H9 (cell line): ENCODE measurements around the gene WHRN. TPM values are rescaled to one million over a fixed set of nuclear protein-coding genes. Genes with fewer than 3 reads are reported as not detected.

Source experiments
- DNase-seq: peaks from one replicate; pipeline ENCODE4 v3.0.0-alpha.2; 2017
- H2AFZ ChIP-seq: one replicate; pipeline ENCODE4 v1.6.1; 2013; ENCODE audit warnings: mild to moderate bottlenecking, low read length, control low read depth, moderate library complexity
- H2AK5ac ChIP-seq: 2 replicates; pipeline ENCODE4 v1.6.1; 2013; ENCODE audit warnings: low read length, control low read depth, mixed read lengths; ENCODE audit not compliant: insufficient read length
- H2BK120ac ChIP-seq: one replicate; pipeline ENCODE4 v1.6.1; 2013; ENCODE audit warnings: low read depth, mild to moderate bottlenecking, low read length, control low read depth, inconsistent platforms; ENCODE audit not compliant: poor library complexity, severe bottlenecking
- H2BK12ac ChIP-seq: 2 replicates; pipeline ENCODE4 v1.6.1; 2013; ENCODE audit warnings: low read length, control low read depth, mixed read lengths, low read depth; ENCODE audit not compliant: insufficient read length
- H2BK15ac ChIP-seq: 2 replicates; pipeline ENCODE4 v1.6.1; 2013; ENCODE audit warnings: low read depth, low read length, control low read depth
- H2BK20ac ChIP-seq: one replicate; pipeline ENCODE4 v1.6.1; 2013; ENCODE audit warnings: low read depth, mild to moderate bottlenecking, low read length, control low read depth, inconsistent platforms; ENCODE audit not compliant: poor library complexity, severe bottlenecking
- H2BK5ac ChIP-seq: 2 replicates; pipeline ENCODE4 v1.6.1; 2013; ENCODE audit warnings: low read length, control low read depth, mixed read lengths; ENCODE audit not compliant: insufficient read length
- H3K14ac ChIP-seq: 2 replicates; pipeline ENCODE4 v1.6.1; 2013; ENCODE audit warnings: low read length, control low read depth; ENCODE audit not compliant: insufficient read depth
- H3K18ac ChIP-seq: 2 replicates; pipeline ENCODE4 v1.6.1; 2013; ENCODE audit warnings: low read depth, mild to moderate bottlenecking, mixed read lengths, low read length, control low read depth; ENCODE audit not compliant: insufficient read length
- H3K23ac ChIP-seq: 2 replicates; pipeline ENCODE4 v1.6.1; 2013; ENCODE audit warnings: low read length, control low read depth, mixed read lengths, low read depth; ENCODE audit not compliant: insufficient read length
- H3K23me2 ChIP-seq: 2 replicates; pipeline ENCODE4 v1.6.1; 2013; ENCODE audit warnings: low read depth, mild to moderate bottlenecking, mixed read lengths, low read length, control low read depth; ENCODE audit not compliant: insufficient read length, poor library complexity, severe bottlenecking
- H3K27ac ChIP-seq: 2 replicates; pipeline ENCODE4 v1.5.1; 2013; ENCODE audit warnings: low read length, control low read depth, mixed read lengths, low read depth; ENCODE audit not compliant: insufficient read length
- H3K27me3 ChIP-seq: 2 replicates; pipeline ENCODE4 v1.6.1; 2013; ENCODE audit warnings: low read length, control low read depth, inconsistent platforms; ENCODE audit not compliant: insufficient read depth
- H3K4ac ChIP-seq: 2 replicates; pipeline ENCODE4 v1.6.1; 2013; ENCODE audit warnings: low read depth, mild to moderate bottlenecking, control low read depth, inconsistent platforms, low read length, moderate library complexity
- H3K4me1 ChIP-seq: 2 replicates; pipeline ENCODE4 v1.6.1; 2013; ENCODE audit warnings: low read length, control low read depth, inconsistent platforms; ENCODE audit not compliant: insufficient read depth
- H3K4me2 ChIP-seq: 2 replicates; pipeline ENCODE4 v1.6.1; 2013; ENCODE audit warnings: low read length, control low read depth, mixed read lengths; ENCODE audit not compliant: insufficient read length, insufficient read depth
- H3K56ac ChIP-seq: 2 replicates; pipeline ENCODE4 v1.6.1; 2013; ENCODE audit warnings: low read depth, mild to moderate bottlenecking, mixed read lengths, low read length, control low read depth; ENCODE audit not compliant: insufficient read length
- H3K79me1 ChIP-seq: 2 replicates; pipeline ENCODE4 v1.6.1; 2013; ENCODE audit warnings: low read depth, mild to moderate bottlenecking, moderate library complexity, low read length, control low read depth, inconsistent platforms; ENCODE audit not compliant: insufficient read depth, poor library complexity, severe bottlenecking
- H3K79me2 ChIP-seq: 2 replicates; pipeline ENCODE4 v1.6.1; 2013; ENCODE audit warnings: low read length, control low read depth, inconsistent platforms; ENCODE audit not compliant: insufficient read depth
- H3K9ac ChIP-seq: 2 replicates; pipeline ENCODE4 v1.6.1; 2013; ENCODE audit warnings: low read length, control low read depth, mixed read lengths; ENCODE audit not compliant: insufficient read length; ENCODE audit errors: extremely low read depth
- H3K9me3 ChIP-seq: one replicate; pipeline ENCODE4 v1.6.1; 2013; ENCODE audit warnings: low read depth, low read length, inconsistent platforms; ENCODE audit not compliant: control insufficient read depth
- H3T11ph ChIP-seq: one replicate; pipeline ENCODE4 v1.6.1; 2013; ENCODE audit warnings: mild to moderate bottlenecking, low read length, control low read depth, inconsistent platforms
- H4K20me1 ChIP-seq: one replicate; pipeline ENCODE4 v1.6.1; 2013; ENCODE audit not compliant: control insufficient read depth, insufficient read length, insufficient read depth
- H4K5ac ChIP-seq: 2 replicates; pipeline ENCODE4 v1.6.1; 2013; ENCODE audit warnings: low read depth, mild to moderate bottlenecking, mixed read lengths, low read length, control low read depth; ENCODE audit not compliant: insufficient read length
- H4K8ac ChIP-seq: replicated peaks from 2 replicates; pipeline ENCODE4 v1.6.1; 2013; ENCODE audit warnings: low read length, control low read depth, mixed read lengths, low read depth; ENCODE audit not compliant: insufficient read length
- H4K91ac ChIP-seq: 2 replicates; pipeline ENCODE4 v1.6.1; 2013; ENCODE audit warnings: low read depth, mild to moderate bottlenecking, moderate library complexity, mixed read lengths, low read length, control low read depth; ENCODE audit not compliant: insufficient read length
- H3K27ac Mint-ChIP-seq, 3 experiments: 2 replicates in 2 of 3; 3 replicates in 1 of 3; pipeline ENCODE4 v1.8.0; 2020 to 2021; ENCODE audit warnings: mixed read lengths in 3 of 3, mild to moderate bottlenecking in 1 of 3, moderate library complexity in 1 of 3
- H3K27me3 Mint-ChIP-seq: 2 replicates; pipeline ENCODE4 v1.8.0; 2021; ENCODE audit warnings: low read depth, mild to moderate bottlenecking, moderate library complexity, mixed read lengths
- H3K36me3 Mint-ChIP-seq, 3 experiments: 2 replicates in 2 of 3; 3 replicates in 1 of 3; pipeline ENCODE4 v1.8.0; 2020 to 2021; ENCODE audit warnings: low read depth in 3 of 3, mixed read lengths in 3 of 3; ENCODE audit not compliant: insufficient read depth in 1 of 3
- H3K4me1 Mint-ChIP-seq, 2 experiments: 2 replicates each; pipeline ENCODE4 v1.8.0; 2020; ENCODE audit warnings: mixed read lengths in 2 of 2
- H3K4me3 Mint-ChIP-seq, 2 experiments: 2 replicates in 1 of 2; 3 replicates in 1 of 2; pipeline ENCODE4 v1.8.0; 2020 to 2021; ENCODE audit warnings: mild to moderate bottlenecking in 2 of 2, mixed read lengths in 2 of 2, moderate library complexity in 1 of 2
- H3K9me3 Mint-ChIP-seq, 2 experiments: 2 replicates in 1 of 2; 3 replicates in 1 of 2; pipeline ENCODE4 v1.8.0; 2020; ENCODE audit warnings: mild to moderate bottlenecking in 2 of 2, mixed read lengths in 2 of 2, moderate library complexity in 1 of 2
- WGBS: extraction: QIAGEN DNeasy Blood & Tissue Kit; methylation state at CpG from one replicate; pipeline ENCODE4 v1.1.7; 2013; ENCODE audit warnings: missing lambda C conversion rate, low lambda C conversion rate, mixed read lengths; ENCODE audit not compliant: insufficient read length; ENCODE audit errors: extremely low coverage; 5-methylcytosine and 5-hydroxymethylcytosine counted together
- total RNA-seq: library from RNA; stranded (reverse); gene quantifications from 2 replicates; pipeline ENCODE4 v1.2.1, GENCODE V29; 2021
- TF ChIP-seq, protein P1 (sequence below): fragments of 200-600 bp; sonication (generic); conservative IDR thresholded peaks from 3 replicates; pipeline ENCODE4 v1.8.0; 2021; ENCODE audit warnings: antibody characterized with exemption, mild to moderate bottlenecking

WHRN gene
- total RNA-seq, 1 experiment from 2014 or later, result 2.2 TPM

- H3K4ac ChIP-seq, result no peak overlapping the region
- no peak overlapping the region for H2AK5ac ChIP-seq
- Mint-ChIP-seq H3K4me1 (peaks cover 63 to 69% of the 10 kb centered on the region in 2 experiments), H3K36me3 (peaks cover 0 to 8% (median 0%) of the 10 kb centered on the region in 3 experiments; a peak in 1 of 7 replicates), H3K9me3 (no peaks in the 10 kb centered on the region), H3K27ac (peak overlapping the region in 1 of 3 experiments; percentile 27; a peak in 1 of 7 replicates), H3K4me3 (peak overlapping the region in 1 of 2 experiments; percentile 30; a peak in 2 of 5 replicates), H3K27me3 (no peaks in the 10 kb centered on the region)
- H3K4me1 ChIP-seq, result peaks cover 4% of the 10 kb centered on the region; the same call in 1 of the 2 replicates
- no peaks in the 10 kb centered on the region for H3K9me3 ChIP-seq
- no peaks in the 10 kb centered on the region for H3K27me3 ChIP-seq
- no peak overlapping the region for H2BK5ac ChIP-seq
- H3K27ac ChIP-seq, result no peak overlapping the region
- TF ChIP-seq, protein P1, sequence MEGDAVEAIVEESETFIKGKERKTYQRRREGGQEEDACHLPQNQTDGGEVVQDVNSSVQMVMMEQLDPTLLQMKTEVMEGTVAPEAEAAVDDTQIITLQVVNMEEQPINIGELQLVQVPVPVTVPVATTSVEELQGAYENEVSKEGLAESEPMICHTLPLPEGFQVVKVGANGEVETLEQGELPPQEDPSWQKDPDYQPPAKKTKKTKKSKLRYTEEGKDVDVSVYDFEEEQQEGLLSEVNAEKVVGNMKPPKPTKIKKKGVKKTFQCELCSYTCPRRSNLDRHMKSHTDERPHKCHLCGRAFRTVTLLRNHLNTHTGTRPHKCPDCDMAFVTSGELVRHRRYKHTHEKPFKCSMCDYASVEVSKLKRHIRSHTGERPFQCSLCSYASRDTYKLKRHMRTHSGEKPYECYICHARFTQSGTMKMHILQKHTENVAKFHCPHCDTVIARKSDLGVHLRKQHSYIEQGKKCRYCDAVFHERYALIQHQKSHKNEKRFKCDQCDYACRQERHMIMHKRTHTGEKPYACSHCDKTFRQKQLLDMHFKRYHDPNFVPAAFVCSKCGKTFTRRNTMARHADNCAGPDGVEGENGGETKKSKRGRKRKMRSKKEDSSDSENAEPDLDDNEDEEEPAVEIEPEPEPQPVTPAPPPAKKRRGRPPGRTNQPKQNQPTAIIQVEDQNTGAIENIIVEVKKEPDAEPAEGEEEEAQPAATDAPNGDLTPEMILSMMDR, result no peak
- no CpG with 5 or more reads among the region's 9 CpGs for WGBS
- H2BK15ac ChIP-seq, result no peak overlapping the region
- H3T11ph ChIP-seq, result no peak overlapping the region
- no peak overlapping the region for H2BK120ac ChIP-seq
- no peaks in the 10 kb centered on the region for H3K79me1 ChIP-seq
- H3K14ac ChIP-seq, result no peak overlapping the region
- no peak overlapping the region for H4K91ac ChIP-seq
- no peak overlapping the region for H2AFZ ChIP-seq
- DNase-seq, result no peak
- no peak overlapping the region for H3K56ac ChIP-seq
- no peaks in the 10 kb centered on the region for H3K23me2 ChIP-seq
- H4K8ac ChIP-seq, result no peak overlapping the region
- no peak overlapping the region for H2BK12ac ChIP-seq
- no peak overlapping the region for H3K4me2 ChIP-seq
- no peak overlapping the region for H2BK20ac ChIP-seq
- no peaks in the 10 kb centered on the region; the same call in 1 of the 2 replicates for H3K79me2 ChIP-seq
- no peak overlapping the region for H3K23ac ChIP-seq
- H4K20me1 ChIP-seq, result no peaks in the 10 kb centered on the region
- H3K18ac ChIP-seq, result no peak overlapping the region
- H4K5ac ChIP-seq, result no peak overlapping the region
- no peak overlapping the region for H3K9ac ChIP-seq
These were observed 117.0 kb downstream of the WHRN start for GRCh38 chr9:114388357-114388682.
